GM12878 (cell line): ENCODE results near the gene MEP1A.

Source experiments
- BMI1 ChIP-seq: fragments of 450-650 bp; IDR thresholded peaks from 2 replicates; pipeline ENCODE4 v1.6.1; 2016; ENCODE audit warnings: mild to moderate bottlenecking, moderate library complexity, borderline replicate concordance
- CTCF ChIP-seq, 3 experiments: IDR thresholded peaks in 2 of 3; conservative IDR thresholded peaks in 1 of 3; 2 replicates each; pipeline ENCODE4 v1.5.1; 2011; ENCODE audit warnings: low read depth in 3 of 3, low read length in 3 of 3, mild to moderate bottlenecking in 3 of 3, control low read depth in 2 of 3, moderate library complexity in 2 of 3, inconsistent platforms in 1 of 3, mixed read lengths in 1 of 3; ENCODE audit not compliant: control insufficient read depth in 2 of 3, insufficient read depth in 1 of 3; ENCODE audit errors: extremely low read depth in 1 of 3
- FOXK2 ChIP-seq: fragments of 450-650 bp; IDR thresholded peaks from 2 replicates; pipeline ENCODE4 v1.6.1; 2017; ENCODE audit warnings: mild to moderate bottlenecking, moderate library complexity
- NR2C2 ChIP-seq: IDR thresholded peaks from 2 replicates; pipeline ENCODE4 v1.6.1; 2011; ENCODE audit warnings: borderline replicate concordance, low read depth; ENCODE audit not compliant: control insufficient read depth, insufficient read length
- REST ChIP-seq: IDR thresholded peaks from 2 replicates; pipeline ENCODE4 v1.6.1; 2012; ENCODE audit warnings: mild to moderate bottlenecking, low read depth, low read length
- TBL1XR1 ChIP-seq: IDR thresholded peaks from 2 replicates; pipeline ENCODE4 v1.6.1; 2012; ENCODE audit warnings: low read depth, low read length, improper control_type of control experiment
- ZNF24 ChIP-seq: fragments of 450-650 bp; IDR thresholded peaks from 2 replicates; pipeline ENCODE4 v1.6.1; 2017; ENCODE audit warnings: antibody characterized with exemption, mild to moderate bottlenecking
- TF ChIP-seq, protein P1 (sequence below): IDR thresholded peaks from 2 replicates; pipeline ENCODE4 v1.6.1; 2011; ENCODE audit warnings: low read depth, low read length, improper control_type of control experiment, borderline replicate concordance

- TF ChIP-seq NR2C2 (no peak), REST (no peak), FOXK2 (no peak), ZNF24 (no peak), CTCF (IDR thresholded peaks at IDR 0.05 in 2 of 3, conservative IDR thresholded peaks at IDR 0.05 in 1 of 3; ENCODE audit: control insufficient read depth in 2 of 3, extremely low read depth in 1 of 3, insufficient read depth in 1 of 3, low read depth in 3 of 3, low read length in 3 of 3) (no peak), BMI1 (no peak), TBL1XR1 (no peak)
- TF ChIP-seq, protein P1, sequence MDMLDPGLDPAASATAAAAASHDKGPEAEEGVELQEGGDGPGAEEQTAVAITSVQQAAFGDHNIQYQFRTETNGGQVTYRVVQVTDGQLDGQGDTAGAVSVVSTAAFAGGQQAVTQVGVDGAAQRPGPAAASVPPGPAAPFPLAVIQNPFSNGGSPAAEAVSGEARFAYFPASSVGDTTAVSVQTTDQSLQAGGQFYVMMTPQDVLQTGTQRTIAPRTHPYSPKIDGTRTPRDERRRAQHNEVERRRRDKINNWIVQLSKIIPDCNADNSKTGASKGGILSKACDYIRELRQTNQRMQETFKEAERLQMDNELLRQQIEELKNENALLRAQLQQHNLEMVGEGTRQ: no peak
Measured at GRCh38 chr6:46758960-46759753, 34.0 kb upstream of the MEP1A start.
